ACHN (cell line): ENCODE measurements around the gene KREMEN2.
"Not testable (repeated sequence)": the region's sequence is repeated elsewhere in the genome, so short reads cannot be mapped to it uniquely, and the experiment has no call there.

ENCODE experiments used
- DNase-seq: peaks from one replicate; pipeline ENCODE4 v3.0.0-alpha.2; 2015
- in situ Hi-C: cut with HindIII; loops from 2 replicates; pipeline ENCODE4 v1.10.0; 2017; ENCODE audit warnings: low sequenced_read_pairs, low pct_ligation_motif_present, low pct_unique_long_range_greater_than_20kb

Gene KREMEN2

DNA sequence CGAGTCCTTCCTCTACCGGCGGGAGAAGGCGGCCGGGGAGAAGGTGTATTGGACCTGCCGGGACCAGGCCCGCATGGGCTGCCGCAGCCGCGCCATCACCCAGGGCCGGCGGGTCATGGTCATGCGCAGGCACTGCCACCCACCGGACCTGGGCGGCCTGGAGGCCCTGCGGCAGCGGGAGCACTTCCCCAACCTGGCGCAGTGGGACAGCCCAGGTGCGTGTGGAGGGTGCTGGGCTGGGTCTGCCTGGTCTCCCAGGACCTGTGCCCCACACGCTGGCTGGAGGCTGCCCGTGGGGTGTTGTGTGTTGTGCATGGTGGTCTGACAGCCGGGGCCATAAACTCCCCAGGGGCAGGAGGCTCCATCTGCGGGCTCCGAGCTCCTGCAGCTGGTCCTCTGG is 26.9 kb upstream of the KREMEN2 start:
- no peak for DNase-seq
- in situ Hi-C loops: no loop called here

DNA sequence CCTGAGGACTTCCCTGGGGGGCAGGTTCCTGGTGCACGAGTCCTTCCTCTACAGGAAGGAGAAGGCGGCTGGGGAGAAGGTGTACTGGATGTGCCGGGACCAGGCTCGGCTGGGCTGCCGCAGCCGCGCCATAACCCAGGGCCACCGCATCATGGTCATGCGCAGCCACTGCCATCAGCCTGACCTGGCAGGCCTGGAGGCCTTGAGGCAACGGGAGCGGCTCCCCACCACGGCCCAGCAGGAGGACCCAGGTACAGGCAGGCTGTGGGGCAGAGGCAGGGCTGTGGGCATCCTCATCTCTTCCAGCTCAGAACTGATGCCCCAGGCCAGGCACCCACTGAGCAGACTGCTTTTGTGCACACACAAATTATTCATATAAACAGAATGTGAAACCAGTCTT is 25.9 kb upstream of the KREMEN2 start:
- in situ Hi-C loops: no loop called here
- DNase-seq: no peak

DNA sequence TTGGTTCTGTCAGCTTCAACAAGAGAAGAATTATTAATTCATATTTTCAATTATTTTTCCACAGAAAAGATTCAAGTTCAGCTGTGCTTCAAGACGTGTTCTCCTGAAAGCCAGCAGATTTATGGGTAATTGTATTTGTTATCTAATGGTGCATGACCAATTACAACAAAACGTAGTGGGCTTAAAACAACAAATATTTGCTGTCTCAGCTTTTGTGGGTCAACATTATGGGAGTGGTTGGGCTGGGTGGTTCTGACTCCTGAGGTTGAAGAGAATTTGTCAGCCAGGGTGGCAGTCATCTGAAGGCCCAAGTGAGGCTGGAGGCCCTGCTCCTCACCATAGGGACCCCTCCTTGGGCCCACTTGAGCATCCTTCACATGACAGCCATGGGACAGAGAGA is 24.1 kb upstream of the KREMEN2 start:
- DNase-seq: no peak
- in situ Hi-C loops: no loop called here

DNA sequence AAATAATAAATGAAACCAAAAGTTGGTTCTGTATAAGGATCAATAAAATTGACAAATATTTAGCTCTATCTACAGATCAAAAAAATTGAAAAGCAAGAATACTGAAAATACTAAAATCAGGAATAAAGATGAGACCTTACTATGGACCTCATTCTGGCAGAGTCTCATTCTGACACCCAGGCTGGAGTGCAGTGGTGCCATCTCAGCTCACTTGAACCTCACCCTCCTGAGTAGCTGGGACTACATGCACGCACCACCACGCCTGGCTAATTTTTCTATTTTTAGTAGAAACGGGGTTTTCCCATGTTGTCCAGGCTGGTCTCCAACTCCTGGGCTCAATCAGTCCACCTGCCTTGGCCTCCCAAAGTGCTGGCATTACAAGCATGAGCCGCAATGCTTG is 22.0 kb upstream of the KREMEN2 start:
- in situ Hi-C loops: no loop called here
- DNase-seq: no peak

DNA sequence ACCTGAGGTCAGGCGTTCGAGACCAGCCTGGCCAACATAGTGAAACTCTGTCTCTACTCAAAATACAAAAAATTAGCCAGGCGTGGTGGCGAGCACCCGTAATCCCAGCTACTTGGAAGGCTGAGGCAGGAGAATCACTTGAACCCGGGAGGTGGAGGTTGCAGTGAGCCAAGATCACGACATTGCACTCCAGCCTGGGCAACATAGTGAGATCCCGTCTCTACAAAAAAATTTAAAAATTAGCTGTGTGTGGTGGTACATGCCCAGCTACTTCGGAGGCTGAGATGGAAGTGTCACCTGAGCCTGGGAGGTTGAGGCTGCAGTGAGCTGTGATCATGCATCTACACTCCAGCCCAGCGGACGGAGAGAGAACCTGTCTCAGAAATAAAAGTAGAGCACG is 20.4 kb upstream of the KREMEN2 start:
- DNase-seq, in situ Hi-C loops: not testable (repeated sequence)

DNA sequence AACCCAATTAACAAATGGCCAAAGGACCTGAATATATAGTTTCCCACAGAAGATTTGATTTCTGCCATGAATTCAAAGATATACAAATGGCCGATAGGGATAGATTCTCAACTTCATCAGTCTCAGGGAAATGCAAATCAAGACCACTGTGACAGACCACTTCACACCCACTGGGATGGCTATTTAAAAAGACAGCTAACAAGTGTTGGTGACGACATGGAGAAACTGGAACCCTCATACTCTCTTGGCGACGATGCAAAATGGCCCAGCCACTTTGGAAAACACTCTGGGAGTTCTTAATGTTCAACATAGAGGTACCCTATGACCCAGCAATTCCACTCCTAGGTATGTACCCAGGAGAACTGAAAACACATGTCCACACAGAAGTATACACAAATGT is 17.4 kb upstream of the KREMEN2 start:
- in situ Hi-C loops: no loop called here
- DNase-seq: no peak

DNA sequence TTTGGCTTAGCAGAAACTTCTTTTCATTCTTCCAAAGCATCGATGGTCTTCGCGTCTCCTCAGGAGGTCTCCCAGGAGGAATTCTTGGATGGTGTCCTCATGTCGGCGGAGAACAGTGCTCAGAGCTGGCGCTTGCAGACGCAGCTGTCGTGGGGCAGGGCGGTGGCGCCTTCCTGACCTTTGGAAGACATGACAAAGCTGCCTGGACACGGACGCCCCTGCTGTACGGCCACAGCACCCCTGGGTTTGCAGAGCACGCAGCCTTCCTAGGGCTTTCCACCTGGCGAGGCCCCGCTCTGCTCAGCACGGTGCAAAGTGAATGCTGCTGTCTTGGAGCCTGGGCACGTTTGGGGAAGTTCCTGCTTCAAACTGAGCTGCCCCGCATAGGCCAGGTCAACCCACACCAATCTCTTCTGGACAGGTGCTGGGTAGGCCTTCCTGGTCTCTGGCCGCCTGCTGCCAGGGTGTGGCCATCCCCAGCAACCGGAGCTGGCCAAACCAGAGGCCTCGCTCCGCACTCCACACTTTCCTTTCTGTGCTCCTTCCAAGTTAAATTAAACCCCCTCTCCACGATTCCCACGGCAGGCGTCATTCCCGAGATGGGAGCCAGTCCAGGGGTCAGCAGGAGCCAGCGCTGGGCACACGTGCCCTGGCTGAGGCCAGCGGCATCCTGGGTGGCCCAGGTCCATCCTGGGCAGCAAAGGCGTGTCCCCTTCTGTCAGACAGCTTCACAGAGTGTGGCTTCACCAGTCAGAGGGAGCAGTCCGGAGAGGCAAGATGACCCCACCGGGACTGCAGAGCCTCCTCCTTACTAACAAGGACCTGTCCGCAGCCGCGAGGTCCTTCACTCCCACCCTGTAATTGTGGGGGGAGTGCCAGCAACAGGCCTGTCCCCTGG is 15.0 kb upstream of the KREMEN2 start:
- in situ Hi-C loops: no loop called here

DNA sequence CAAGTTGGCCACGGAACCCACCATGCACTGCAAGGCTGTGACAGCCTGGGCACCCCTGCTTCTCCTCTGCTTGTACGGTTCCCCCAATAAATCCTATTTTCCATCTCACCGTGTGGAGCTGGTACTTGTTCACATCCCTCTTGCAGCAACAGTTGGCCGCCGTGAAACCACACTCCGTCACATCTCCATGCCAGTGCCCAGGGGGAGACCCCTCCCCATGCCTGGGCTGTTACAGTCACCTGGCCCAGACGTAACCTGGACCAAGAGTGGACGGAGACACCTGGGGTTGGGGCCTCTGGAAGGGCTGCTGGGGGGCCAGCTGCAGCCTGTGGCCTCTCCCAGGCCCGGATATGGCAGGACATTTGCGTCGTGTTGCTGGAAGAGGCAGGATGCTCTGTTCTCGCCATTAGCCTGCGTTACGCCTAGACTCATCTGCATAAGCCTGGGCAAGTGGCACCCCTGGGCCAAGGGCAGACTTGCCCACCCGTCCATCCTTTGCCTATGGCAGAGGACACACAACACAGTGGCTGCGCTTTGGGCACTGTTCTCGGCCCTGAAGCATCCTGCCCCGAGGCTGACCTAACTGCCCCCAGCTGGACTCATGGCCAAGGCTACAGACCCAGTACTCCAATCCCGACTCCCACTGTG is 14.2 kb upstream of the KREMEN2 start:
- DNase-seq: no peak
- in situ Hi-C loops: no loop called here

More for the DNA sequence above, 15.0 kb upstream of the KREMEN2 start:
- no peak for DNase-seq

DNA sequence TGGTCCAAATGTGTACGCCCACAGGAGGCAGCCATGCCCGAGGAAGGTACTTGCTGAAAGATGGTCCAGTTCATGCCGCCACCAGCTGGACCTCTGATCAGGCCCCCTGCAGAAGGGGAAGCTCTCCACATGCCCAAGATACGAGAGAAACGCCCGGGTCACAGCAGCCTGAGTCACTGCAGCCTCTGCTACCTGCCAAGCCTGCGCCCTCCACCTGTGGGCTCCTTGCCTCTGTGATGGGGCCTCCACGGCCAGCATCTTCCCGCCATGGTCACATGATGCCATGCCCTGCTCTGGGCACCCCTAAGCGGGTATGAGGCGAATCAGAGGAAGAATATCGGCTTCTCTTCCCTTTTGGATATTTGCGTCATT is 13.7 kb upstream of the KREMEN2 start:
- in situ Hi-C loops: no loop called here

DNA sequence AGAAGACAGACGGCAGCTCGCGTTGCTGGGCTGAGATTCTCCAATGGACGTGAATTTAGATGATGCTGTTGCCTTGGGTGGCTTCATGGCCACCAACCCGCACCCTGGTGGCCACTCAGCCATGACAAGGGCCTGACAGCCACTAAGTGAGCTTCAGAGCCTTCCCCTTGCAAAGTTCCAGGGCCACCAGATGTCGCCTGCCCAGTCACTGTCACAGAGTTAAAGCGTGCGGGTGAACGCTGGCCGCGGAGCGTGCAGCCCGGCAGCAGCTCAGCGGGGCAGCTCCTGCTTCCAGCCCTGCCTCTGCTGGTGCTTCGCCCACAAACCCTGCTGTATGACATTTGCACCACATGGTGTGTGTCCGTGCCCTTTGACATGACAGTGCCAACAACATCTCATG is 13.3 kb upstream of the KREMEN2 start:
- no peak for DNase-seq
- in situ Hi-C loops: no loop called here

More for the DNA sequence above, 13.7 kb upstream of the KREMEN2 start:
- DNase-seq: no peak

DNA sequence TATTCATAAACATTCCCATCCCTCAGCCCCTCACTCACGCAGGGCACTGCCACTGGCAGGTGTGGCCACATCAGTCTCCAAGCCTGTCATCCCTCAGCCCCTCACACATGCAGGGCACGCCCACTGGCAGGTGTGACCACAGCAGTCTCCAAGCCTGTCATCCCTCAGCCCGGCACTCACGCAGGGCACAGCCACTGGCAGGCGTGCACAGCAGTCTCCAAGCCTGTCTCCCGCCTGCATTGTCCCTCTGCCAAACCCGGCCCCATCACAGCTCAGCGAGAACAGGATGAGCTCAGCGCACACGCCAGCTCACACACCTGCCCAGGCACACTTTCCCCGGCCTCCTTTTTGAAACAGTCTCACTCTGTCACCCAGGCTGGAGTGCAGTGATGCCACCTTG is 11.4 kb upstream of the KREMEN2 start:
- no peak for DNase-seq
- in situ Hi-C loops: no loop called here

DNA sequence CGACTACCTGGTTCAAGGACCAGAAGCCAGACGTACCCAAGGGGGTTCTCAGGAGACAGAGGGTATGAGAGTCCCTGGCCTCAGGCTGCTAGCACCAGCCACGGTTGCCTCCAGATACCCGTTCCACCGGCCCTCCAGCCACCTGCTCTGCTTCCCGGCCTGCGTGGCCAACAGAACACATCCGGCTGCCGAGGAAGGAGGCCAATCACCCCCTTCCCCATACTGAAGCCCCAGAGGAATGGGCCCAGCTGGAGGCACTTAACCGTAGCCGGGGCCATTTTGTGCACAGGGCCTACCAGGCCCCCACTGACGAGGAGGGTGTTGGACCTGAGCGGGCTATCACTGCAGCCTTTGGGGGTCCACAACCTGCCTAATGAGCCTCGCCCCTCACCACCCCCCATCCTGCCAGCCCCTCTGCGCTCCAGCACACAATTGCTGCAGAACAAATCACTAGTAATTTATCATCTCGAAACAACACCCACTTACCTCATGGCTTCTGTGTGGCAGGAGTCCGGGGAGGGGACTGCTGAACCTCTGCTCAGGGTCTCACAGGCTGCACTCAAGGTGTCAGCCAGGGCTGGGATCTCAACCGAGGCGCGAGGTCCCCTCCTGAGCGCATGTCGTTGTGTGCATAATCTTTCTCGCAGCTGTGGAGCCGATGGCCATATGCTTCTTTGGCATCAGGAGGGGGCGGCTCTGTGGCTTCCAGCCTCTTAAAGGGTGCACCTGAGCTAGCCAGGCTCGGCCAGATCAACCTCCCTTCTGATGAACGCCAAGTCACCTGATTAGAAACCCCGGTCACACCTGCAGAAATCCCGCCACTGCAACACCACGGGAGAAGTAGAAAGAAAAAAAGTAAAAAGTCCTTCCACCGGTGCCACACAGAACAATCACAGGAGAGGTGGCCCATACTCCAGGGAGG is 10.1 kb upstream of the KREMEN2 start:
- no peak for DNase-seq
- in situ Hi-C loops: no loop called here

DNA sequence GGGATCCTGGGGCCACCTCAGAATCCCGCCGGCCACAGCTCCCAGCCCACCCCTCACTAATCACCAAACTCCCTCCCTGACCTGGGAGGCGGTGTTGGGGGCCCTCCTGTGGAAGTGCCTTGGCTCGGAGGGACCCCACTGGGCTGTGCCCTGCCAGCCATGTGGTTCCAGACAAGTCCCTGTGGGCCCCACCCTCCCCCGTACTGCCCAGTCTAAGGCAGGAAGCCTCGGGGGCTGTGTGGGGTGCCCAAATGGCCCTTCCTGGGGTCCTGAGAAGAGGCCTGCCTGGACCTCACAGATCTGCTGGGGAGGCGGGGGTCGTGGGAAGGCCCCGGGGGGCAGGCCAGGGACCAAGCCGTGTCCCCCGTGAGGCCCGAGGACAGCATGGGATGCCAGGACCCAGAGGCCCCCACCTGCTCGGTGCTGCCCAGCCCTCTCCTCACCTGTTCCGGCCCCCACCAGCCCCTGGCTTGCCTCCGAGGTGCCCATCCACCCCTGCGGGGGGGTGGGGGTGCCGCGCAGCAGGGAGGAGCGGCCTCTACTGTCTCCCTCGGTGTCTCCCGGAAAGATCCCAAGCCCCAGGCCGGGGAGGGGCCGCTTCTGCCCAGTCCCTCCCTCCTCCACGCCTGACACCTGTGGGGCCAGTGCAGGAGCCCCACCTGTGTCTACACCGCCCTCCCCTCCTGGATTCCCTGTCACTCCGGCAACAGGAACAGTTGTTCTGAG is 9.3 kb upstream of the KREMEN2 start:
- in situ Hi-C loops: no loop called here
- DNase-seq: no peak

DNA sequence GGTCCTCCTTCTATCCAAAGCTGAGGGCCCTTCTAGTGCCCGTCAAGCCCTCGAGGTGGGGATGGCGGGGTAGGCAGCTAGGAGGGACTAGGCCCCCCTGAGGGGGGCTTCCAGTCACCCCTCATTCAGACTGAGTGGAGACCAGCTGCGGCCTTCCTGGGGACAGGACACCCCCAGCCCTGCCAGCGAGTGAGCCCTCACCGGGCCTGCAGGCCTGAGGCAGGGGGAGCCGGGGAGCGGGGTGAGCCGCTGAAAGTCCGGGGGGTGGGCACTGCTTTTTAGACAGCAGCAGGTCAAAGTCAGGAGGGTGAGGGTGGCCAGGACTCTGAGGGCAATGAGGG is 8.7 kb upstream of the KREMEN2 start:
- in situ Hi-C loops: no loop called here
- no peak for DNase-seq

DNA sequence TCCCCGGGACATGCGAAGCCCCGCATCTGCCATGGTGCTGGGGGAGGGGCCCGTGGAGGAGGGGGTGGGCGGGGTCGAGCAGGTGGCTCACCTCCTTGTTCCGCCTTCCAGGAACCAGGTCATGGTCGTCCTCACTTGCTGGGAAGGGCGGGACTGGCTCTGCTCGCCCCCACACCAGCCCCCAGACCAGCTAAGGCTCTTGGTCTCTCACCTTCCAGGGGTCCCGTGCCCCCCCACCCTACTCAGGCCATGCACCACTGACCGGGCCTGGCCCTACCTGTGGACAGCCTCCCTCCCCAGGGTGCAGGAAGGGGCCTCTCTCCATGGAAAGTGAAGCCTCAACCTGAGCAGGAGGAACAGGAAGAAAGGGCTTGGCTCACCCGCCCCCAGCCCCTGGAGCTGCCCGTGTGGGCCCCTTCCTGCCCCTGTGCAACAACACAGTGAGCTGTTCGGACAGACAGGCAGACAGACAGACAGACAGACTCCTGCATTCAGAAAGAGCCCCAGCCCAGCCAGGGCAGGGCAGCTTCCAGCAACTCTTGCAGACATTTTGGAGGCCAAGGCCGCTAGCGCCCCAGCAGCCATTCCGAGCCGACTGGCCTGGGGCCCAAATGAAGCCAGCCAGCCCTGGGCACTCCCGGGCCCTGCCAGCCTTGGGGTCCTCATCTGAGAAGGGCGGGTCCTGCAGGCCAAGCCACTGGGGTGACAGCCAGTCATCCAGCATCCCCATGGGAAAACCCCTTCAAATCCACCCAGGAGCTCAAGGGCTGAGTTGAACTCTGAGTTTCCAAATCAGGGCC is 8.1 kb upstream of the KREMEN2 start:
- no peak for DNase-seq
- in situ Hi-C loops: no loop called here

DNA sequence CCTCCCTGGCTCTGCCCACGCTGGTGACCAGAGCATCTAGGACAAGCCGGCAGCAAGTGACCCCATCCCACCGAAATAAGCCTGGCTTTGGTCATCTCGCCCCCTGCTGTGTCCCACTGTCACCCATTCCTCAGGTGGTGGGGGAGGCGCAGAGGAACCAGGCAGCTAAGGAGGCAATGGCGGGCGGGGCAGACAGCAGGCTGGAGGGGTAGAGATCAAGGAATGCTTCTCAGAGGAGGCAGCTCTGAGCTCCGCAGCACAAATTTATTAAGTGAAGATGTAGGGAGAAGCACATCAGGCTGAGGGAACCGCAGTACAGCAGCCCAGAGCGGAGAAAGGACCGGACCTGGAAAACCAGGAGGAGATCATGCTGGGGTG is 7.5 kb upstream of the KREMEN2 start:
- in situ Hi-C loops: no loop called here
- no peak for DNase-seq

DNA sequence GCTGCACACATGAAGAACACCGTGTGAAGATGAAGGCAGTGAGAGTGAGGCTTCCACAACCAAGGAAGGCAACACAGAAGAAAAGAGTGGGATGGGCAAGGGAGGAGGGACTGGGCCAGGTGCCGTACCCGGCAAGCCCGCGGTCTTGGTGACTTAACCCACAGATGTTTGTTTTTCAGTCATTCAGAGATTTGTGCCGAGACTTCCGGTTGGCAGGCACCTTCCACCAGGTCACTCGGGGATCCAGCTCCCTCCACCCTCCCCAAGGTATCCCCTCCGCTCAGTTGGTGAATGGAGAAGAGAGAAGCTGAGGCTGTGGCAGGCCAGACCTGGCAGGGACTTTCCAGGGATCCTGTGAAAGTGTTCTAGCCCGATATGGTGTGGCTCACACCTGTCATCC is 4.9 kb upstream of the KREMEN2 start:
- in situ Hi-C loops: no loop called here
- DNase-seq: no peak
